Measurements from ENCODE around the gene MCM7. TPM values are rescaled to one million over a fixed set of nuclear protein-coding genes. Genes with fewer than 3 reads are reported as not detected.

MCM7 gene
- total and polyA plus RNA-seq, 2 donors = 111 to 231 TPM

DNA sequence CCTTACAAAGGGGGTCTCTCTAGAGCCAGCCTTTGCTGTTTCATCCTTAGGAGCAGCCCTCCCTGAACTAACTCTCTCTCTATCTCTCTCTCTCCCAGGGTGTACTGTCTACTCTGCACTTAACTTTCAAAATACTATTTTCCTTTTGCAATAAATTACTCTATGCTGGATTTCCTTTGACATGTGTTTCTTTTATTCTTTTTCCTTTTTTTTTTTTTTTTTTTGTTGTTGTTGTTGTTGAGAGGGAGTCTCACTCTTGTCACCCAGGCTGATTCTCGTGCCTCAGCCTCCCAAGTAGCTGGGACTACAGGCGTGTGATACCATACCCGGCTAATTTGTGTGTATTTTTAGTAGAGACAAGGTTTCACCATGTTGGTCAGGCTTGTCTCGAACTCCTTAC is 18.2 kb downstream of the MCM7 start:
- 73% methylated on average over 4 of the region's 4 CpGs for WGBS
- H3K27me3 ChIP-seq (ENCODE audit: control insufficient read depth in 2 of 2, insufficient read depth in 1 of 2, low read length in 1 of 2) = peaks cover 7 to 34% of the 10 kb centered on the region in 2 donors
- peaks cover 0 to 16% of the 10 kb centered on the region in 2 donors for H3K36me3 ChIP-seq (ENCODE audit: control insufficient read depth in 2 of 2, insufficient read depth in 2 of 2, low read length in 1 of 2)
- peaks cover 12 to 19% of the 10 kb centered on the region in 2 donors for H3K4me1 ChIP-seq (ENCODE audit: control insufficient read depth in 2 of 2, insufficient read depth in 2 of 2, low read length in 2 of 2)
- H3K9me3 ChIP-seq (ENCODE audit: control insufficient read depth in 2 of 2, insufficient read depth in 1 of 2, low read length in 1 of 2) = no peaks in the 10 kb centered on the region
- DNase-seq (ENCODE audit: low read depth in 6 of 9, low spot score in 9 of 9) = no peak
- H3K4me3 ChIP-seq (ENCODE audit: low read length in 2 of 2) = no peak overlapping the region
- no peak overlapping the region for H3K27ac ChIP-seq (ENCODE audit: low read depth in 1 of 2, low read length in 1 of 2)

DNA sequence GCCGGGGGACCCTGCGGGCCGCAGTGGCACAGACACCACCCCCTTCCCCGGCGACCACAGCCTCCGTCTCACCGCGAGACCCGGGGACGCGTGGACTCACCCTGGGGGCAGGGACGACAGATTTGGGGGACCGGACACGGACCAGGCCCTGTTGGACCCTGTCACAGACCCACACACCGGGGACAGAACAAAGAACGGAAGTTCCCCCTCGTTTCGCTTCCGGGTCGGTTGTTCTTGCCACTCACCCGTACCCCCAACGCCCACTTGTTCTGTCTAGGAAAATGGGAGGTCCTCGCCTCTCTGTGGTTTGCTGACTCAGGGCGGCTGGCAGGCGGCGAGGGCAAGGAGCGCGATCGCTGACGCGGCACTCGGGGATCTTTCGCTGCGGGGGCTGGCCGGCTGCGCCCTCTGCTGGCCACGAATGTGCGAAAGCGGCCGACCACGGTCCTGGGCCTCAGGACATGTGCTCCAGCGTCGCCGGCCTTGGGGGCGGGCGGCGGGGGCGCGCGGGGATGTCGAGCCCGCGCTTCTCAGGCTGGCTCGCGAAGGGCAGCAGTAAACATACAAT is 19.6 kb downstream of the MCM7 start, which contains the start of gene ZNF3:
Gene ZNF3 (minus strand): TSS at position 189 of the 568 bp plus-strand sequence. CDS start 4,366 bp downstream, outside the sequence.
- peak within 1 kb of the TSS; percentile 64 to 86 for H3K27ac ChIP-seq (ENCODE audit: low read depth in 1 of 2, low read length in 1 of 2)
- peaks cover 7 to 34% of the 10 kb centered on the region in 2 donors for H3K27me3 ChIP-seq (ENCODE audit: control insufficient read depth in 2 of 2, insufficient read depth in 1 of 2, low read length in 1 of 2)
- peak within 1 kb of the TSS; percentile 81 to 98 for H3K4me3 ChIP-seq (ENCODE audit: low read length in 2 of 2)
- peaks cover 8 to 28% of the 10 kb centered on the region in 2 donors for H3K36me3 ChIP-seq (ENCODE audit: control insufficient read depth in 2 of 2, insufficient read depth in 2 of 2, low read length in 1 of 2)
- H3K4me1 ChIP-seq (ENCODE audit: control insufficient read depth in 2 of 2, insufficient read depth in 2 of 2, low read length in 2 of 2) = peaks cover 11 to 19% of the 10 kb centered on the region in 2 donors
- peak; percentile 94 to 99 (median 96) for DNase-seq (ENCODE audit: low read depth in 6 of 9, low spot score in 9 of 9)
- under 1% methylated on average over 55 of the region's 55 CpGs for WGBS
- no peaks in the 10 kb centered on the region for H3K9me3 ChIP-seq (ENCODE audit: control insufficient read depth in 2 of 2, insufficient read depth in 1 of 2, low read length in 1 of 2)

DNA sequence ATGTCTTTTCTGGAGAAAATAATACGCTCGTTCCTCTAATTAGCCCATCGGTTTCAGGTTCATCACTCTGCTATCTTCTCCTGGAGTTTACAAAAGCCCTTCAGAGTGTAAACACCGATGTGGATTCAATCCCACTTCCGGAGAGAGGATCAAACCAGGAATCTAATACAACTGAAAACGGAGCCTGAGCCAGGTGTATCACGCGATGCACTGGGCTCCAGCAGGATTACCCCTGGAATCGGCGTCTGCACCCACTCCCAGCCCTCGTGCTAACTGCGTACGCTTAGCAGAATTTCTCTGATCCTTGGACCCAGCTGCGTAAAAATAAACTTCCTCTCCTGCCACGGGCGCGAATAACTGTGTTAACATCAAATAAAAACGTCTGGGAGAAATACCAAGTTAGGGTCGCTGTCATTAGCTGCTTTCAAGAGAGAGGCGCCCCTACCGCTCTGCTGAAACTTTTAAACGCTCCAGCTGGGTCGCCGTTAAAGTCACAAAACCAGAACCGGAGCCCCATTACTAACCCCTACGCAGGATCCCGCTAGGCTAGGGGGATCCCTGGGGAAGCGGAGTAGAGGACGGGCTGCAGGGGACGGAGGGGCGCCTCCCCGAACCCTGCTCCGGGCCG is 20.2 kb downstream of the MCM7 start:
- H3K4me3 ChIP-seq (ENCODE audit: low read length in 2 of 2) = peak overlapping the region; percentile 81 to 98
- H3K27me3 ChIP-seq (ENCODE audit: control insufficient read depth in 2 of 2, insufficient read depth in 1 of 2, low read length in 1 of 2) = peaks cover 7 to 34% of the 10 kb centered on the region in 2 donors
- WGBS = 1% methylated on average over 34 of the region's 34 CpGs
- H3K36me3 ChIP-seq (ENCODE audit: control insufficient read depth in 2 of 2, insufficient read depth in 2 of 2, low read length in 1 of 2) = peaks cover 12 to 34% of the 10 kb centered on the region in 2 donors
- no peaks in the 10 kb centered on the region for H3K9me3 ChIP-seq (ENCODE audit: control insufficient read depth in 2 of 2, insufficient read depth in 1 of 2, low read length in 1 of 2)
- peaks cover 11 to 19% of the 10 kb centered on the region in 2 donors for H3K4me1 ChIP-seq (ENCODE audit: control insufficient read depth in 2 of 2, insufficient read depth in 2 of 2, low read length in 2 of 2)
- no peak for DNase-seq (ENCODE audit: low read depth in 6 of 9, low spot score in 9 of 9)
- peak overlapping the region; percentile 64 to 86 for H3K27ac ChIP-seq (ENCODE audit: low read depth in 1 of 2, low read length in 1 of 2)

DNA sequence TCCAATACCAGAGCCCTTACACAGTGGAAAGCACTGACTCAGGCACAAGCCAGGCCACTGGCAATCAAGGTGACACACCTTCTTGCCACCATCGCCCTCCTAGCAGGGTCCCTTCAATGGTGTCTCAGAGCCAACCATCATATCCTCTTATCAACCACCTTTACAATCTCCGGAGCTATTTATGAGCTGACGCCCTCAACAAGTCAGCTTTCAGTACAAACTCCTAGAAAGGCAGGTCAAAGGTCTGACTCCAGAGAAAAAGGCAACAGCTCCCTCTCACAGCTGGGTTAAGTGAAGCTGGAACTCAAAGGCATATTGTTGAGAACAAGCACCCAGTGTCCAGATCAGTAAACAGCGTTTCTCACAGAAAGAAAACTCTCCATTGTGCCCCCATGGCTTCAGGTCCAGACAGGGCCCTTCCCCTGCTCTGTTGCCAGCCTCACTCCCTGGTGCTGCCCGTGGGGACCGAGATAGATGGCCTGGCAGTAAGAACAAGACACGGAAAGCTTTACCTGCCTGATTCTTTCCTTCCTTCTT is 22.1 kb downstream of the MCM7 start:
- WGBS = 97% methylated on average over 7 of the region's 7 CpGs
- H3K27ac ChIP-seq (ENCODE audit: low read depth in 1 of 2, low read length in 1 of 2) = no peak overlapping the region
- H3K36me3 ChIP-seq (ENCODE audit: control insufficient read depth in 2 of 2, insufficient read depth in 2 of 2, low read length in 1 of 2) = peaks cover 30 to 53% of the 10 kb centered on the region in 2 donors
- H3K4me1 ChIP-seq (ENCODE audit: control insufficient read depth in 2 of 2, insufficient read depth in 2 of 2, low read length in 2 of 2) = peaks cover 11 to 19% of the 10 kb centered on the region in 2 donors
- no peak for DNase-seq (ENCODE audit: low read depth in 6 of 9, low spot score in 9 of 9)
- H3K27me3 ChIP-seq (ENCODE audit: control insufficient read depth in 2 of 2, insufficient read depth in 1 of 2, low read length in 1 of 2) = peaks cover 4 to 23% of the 10 kb centered on the region in 2 donors
- H3K9me3 ChIP-seq (ENCODE audit: control insufficient read depth in 2 of 2, insufficient read depth in 1 of 2, low read length in 1 of 2) = peaks cover 0 to 2% of the 10 kb centered on the region in 2 donors
- no peak overlapping the region for H3K4me3 ChIP-seq (ENCODE audit: low read length in 2 of 2)

DNA sequence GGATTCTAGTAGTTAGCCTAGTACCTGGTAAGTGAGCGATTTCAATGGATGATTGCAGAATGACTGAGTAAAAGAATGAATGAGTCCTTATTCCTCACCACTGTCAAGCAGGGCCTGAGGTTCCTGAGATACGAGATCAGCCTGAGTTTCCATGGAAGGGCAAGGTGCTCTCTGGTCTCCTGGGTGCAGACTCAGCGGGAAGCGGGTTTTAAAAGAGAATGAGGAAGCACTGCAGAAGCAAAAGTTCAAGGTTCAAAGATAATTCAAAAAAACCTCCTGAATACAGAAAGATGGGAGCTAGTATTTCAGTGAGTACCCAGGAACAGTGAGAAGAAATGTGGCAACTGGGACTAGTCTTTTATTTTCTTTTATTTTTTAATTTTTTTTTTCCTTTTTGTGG is 24.0 kb downstream of the MCM7 start:
- WGBS = over 99% methylated on average over 4 of the region's 4 CpGs
- H3K9me3 ChIP-seq (ENCODE audit: control insufficient read depth in 2 of 2, insufficient read depth in 1 of 2, low read length in 1 of 2) = peaks cover 8 to 19% of the 10 kb centered on the region in 2 donors
- H3K27ac ChIP-seq (ENCODE audit: low read depth in 1 of 2, low read length in 1 of 2) = no peak overlapping the region
- no peak overlapping the region for H3K4me3 ChIP-seq (ENCODE audit: low read length in 2 of 2)
- peaks cover 11 to 12% of the 10 kb centered on the region in 2 donors for H3K4me1 ChIP-seq (ENCODE audit: control insufficient read depth in 2 of 2, insufficient read depth in 2 of 2, low read length in 2 of 2)
- peaks cover 2 to 4% of the 10 kb centered on the region in 2 donors for H3K27me3 ChIP-seq (ENCODE audit: control insufficient read depth in 2 of 2, insufficient read depth in 1 of 2, low read length in 1 of 2)
- DNase-seq (ENCODE audit: low read depth in 6 of 9, low spot score in 9 of 9) = no peak
- peaks cover 49 to 72% of the 10 kb centered on the region in 2 donors for H3K36me3 ChIP-seq (ENCODE audit: control insufficient read depth in 2 of 2, insufficient read depth in 2 of 2, low read length in 1 of 2)

DNA sequence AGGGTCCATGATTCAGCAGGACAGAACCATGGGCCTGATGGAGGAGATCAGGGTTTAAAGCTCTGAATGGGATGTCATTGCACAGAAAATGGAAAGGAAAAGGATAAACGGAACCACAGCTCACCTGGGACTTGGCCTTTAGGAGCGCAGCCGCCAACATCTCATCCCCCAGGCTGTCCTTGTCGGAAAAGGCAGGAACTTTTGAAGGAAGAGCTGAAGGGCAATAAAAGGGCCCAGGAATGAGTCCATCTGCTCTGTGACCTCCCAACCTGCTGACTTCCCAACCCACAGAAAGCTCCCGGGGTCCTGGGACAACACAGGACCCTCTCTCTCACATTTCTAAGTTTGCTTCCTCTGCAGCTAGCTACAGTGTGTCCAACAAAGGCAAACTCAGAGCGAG is 25.8 kb downstream of the MCM7 start:
- peaks cover 67 to 90% of the 10 kb centered on the region in 2 donors for H3K36me3 ChIP-seq (ENCODE audit: control insufficient read depth in 2 of 2, insufficient read depth in 2 of 2, low read length in 1 of 2)
- peaks cover 3 to 7% of the 10 kb centered on the region in 2 donors for H3K4me1 ChIP-seq (ENCODE audit: control insufficient read depth in 2 of 2, insufficient read depth in 2 of 2, low read length in 2 of 2)
- H3K27me3 ChIP-seq (ENCODE audit: control insufficient read depth in 2 of 2, insufficient read depth in 1 of 2, low read length in 1 of 2) = no peaks in the 10 kb centered on the region
- peaks cover 25 to 37% of the 10 kb centered on the region in 2 donors for H3K9me3 ChIP-seq (ENCODE audit: control insufficient read depth in 2 of 2, insufficient read depth in 1 of 2, low read length in 1 of 2)
- WGBS = 96% methylated on average over 6 of the region's 6 CpGs
- no peak overlapping the region for H3K4me3 ChIP-seq (ENCODE audit: low read length in 2 of 2)
- H3K27ac ChIP-seq (ENCODE audit: low read depth in 1 of 2, low read length in 1 of 2) = no peak overlapping the region
- DNase-seq (ENCODE audit: low read depth in 6 of 9, low spot score in 9 of 9) = no peak

DNA sequence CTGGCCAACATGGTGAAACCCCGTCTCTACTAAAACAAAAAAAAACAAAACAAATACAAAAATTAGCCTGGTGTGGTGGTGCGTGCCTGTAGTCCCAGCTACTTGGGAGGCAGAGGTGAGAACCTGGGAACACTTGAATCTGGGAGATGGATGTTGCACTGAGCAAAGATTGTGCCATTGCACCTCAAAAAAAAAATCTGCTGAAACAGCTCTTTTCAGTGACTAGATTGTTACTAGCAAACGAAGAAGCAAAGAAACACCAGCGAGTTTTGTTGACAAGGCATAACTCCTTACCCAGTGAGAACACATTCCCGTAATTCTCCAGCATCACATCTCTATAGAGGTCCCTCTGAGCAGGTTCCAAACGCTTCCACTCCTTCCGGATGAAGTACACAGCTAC is 26.4 kb downstream of the MCM7 start:
- Histone ChIP-seq H3K9me3 (ENCODE audit: control insufficient read depth in 2 of 2, insufficient read depth in 1 of 2, low read length in 1 of 2) (peaks cover 26 to 43% of the 10 kb centered on the region in 2 donors), H3K27me3 (ENCODE audit: control insufficient read depth in 2 of 2, insufficient read depth in 1 of 2, low read length in 1 of 2) (no peaks in the 10 kb centered on the region), H3K27ac (ENCODE audit: low read depth in 1 of 2, low read length in 1 of 2) (no peak overlapping the region), H3K36me3 (ENCODE audit: control insufficient read depth in 2 of 2, insufficient read depth in 2 of 2, low read length in 1 of 2) (peaks cover 71 to 94% of the 10 kb centered on the region in 2 donors), H3K4me3 (ENCODE audit: low read length in 2 of 2) (no peak overlapping the region), H3K4me1 (ENCODE audit: control insufficient read depth in 2 of 2, insufficient read depth in 2 of 2, low read length in 2 of 2) (peaks cover 0 to under 1% of the 10 kb centered on the region in 2 donors)
- no peak for DNase-seq (ENCODE audit: low read depth in 6 of 9, low spot score in 9 of 9)
- 96% methylated on average over 7 of the region's 7 CpGs for WGBS

DNA sequence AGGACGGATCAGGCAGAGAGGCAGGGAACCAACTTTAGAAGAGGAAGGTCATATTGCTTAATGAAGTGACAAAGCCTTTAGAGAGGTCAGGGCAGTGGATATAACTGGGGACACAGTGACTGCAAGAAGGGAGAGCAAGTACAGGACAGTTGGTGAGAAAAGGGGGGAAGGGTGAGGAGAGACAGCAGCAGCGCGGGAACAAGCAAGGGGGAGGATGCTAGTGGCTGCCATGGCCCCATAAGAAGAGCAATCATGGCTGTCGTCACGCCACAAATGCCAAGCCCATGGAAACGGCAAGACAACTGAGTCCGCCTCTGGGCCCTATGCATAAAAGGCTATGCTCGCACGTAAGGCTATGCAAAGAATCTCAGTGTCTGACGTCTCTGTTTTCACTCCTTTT is 28.7 kb downstream of the MCM7 start:
- DNase-seq (ENCODE audit: low read depth in 6 of 9, low spot score in 9 of 9) = no peak
- Histone ChIP-seq H3K9me3 (ENCODE audit: control insufficient read depth in 2 of 2, insufficient read depth in 1 of 2, low read length in 1 of 2) (peaks cover 26 to 47% of the 10 kb centered on the region in 2 donors), H3K27ac (ENCODE audit: low read depth in 1 of 2, low read length in 1 of 2) (no peak overlapping the region), H3K36me3 (ENCODE audit: control insufficient read depth in 2 of 2, insufficient read depth in 2 of 2, low read length in 1 of 2) (peaks cover 74 to 86% of the 10 kb centered on the region in 2 donors), H3K27me3 (ENCODE audit: control insufficient read depth in 2 of 2, insufficient read depth in 1 of 2, low read length in 1 of 2) (no peaks in the 10 kb centered on the region), H3K4me3 (ENCODE audit: low read length in 2 of 2) (no peak overlapping the region), H3K4me1 (ENCODE audit: control insufficient read depth in 2 of 2, insufficient read depth in 2 of 2, low read length in 2 of 2) (no peaks in the 10 kb centered on the region)
- 98% methylated on average over 10 of the region's 10 CpGs for WGBS

All from thymus (tissue), 11 donors.